ENCODE data around the gene CLDN19. TPM values are rescaled to one million over a fixed set of nuclear protein-coding genes. Genes with fewer than 3 reads are reported as not detected.

The CLDN19 gene
- total and polyA plus RNA-seq, 4 donors, result 0.14 to 5.1 TPM; not detected in 2

DNA sequence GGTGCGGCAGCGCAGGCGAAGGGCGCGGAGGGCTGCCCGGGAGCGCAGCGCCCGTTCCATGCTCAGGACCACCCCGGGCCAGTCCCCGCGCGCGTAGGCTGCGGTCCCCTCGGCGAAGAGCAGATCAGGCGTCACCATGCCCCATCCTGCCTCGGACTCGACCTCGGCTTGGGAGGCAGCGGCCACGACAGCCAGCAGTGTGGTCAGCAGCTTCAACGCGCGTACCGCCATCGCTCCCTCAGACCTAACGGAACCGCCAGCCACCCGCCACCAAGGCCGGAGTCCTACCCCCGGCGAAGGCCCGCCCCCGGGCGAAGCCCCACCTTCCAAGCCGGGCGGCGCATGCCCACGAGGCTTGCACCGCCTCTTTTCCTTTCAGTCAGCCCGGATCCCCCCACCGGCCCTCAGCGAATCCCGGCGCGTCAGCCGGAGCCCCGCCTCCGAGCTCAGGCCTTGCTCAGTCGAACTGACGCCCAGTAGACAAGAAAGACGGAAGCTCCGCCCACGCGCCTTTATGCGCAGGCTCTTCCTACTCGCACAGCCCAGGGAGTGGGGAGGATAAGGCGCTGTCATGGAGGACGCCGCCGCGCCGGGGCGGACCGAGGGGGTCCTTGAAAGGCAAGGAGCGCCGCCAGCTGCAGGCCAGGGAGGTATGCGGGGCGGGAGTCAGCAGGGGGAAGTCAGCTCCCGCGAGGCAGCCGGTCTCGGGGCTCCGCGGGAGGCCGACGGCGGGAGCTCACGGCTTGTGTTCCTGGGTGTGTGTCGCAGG is 26.9 kb upstream of the CLDN19 start, which contains the start of the genes C1orf50 and P3H1 (continued):
- TF ChIP-seq, protein P1, sequence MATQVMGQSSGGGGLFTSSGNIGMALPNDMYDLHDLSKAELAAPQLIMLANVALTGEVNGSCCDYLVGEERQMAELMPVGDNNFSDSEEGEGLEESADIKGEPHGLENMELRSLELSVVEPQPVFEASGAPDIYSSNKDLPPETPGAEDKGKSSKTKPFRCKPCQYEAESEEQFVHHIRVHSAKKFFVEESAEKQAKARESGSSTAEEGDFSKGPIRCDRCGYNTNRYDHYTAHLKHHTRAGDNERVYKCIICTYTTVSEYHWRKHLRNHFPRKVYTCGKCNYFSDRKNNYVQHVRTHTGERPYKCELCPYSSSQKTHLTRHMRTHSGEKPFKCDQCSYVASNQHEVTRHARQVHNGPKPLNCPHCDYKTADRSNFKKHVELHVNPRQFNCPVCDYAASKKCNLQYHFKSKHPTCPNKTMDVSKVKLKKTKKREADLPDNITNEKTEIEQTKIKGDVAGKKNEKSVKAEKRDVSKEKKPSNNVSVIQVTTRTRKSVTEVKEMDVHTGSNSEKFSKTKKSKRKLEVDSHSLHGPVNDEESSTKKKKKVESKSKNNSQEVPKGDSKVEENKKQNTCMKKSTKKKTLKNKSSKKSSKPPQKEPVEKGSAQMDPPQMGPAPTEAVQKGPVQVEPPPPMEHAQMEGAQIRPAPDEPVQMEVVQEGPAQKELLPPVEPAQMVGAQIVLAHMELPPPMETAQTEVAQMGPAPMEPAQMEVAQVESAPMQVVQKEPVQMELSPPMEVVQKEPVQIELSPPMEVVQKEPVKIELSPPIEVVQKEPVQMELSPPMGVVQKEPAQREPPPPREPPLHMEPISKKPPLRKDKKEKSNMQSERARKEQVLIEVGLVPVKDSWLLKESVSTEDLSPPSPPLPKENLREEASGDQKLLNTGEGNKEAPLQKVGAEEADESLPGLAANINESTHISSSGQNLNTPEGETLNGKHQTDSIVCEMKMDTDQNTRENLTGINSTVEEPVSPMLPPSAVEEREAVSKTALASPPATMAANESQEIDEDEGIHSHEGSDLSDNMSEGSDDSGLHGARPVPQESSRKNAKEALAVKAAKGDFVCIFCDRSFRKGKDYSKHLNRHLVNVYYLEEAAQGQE (IDR thresholded peaks at IDR 0.05), result peak; percentile 88
- TF ChIP-seq NR2F2 (IDR thresholded peaks at IDR 0.05) (no peak), HNF4G (IDR thresholded peaks at IDR 0.05) (no peak)

DNA sequence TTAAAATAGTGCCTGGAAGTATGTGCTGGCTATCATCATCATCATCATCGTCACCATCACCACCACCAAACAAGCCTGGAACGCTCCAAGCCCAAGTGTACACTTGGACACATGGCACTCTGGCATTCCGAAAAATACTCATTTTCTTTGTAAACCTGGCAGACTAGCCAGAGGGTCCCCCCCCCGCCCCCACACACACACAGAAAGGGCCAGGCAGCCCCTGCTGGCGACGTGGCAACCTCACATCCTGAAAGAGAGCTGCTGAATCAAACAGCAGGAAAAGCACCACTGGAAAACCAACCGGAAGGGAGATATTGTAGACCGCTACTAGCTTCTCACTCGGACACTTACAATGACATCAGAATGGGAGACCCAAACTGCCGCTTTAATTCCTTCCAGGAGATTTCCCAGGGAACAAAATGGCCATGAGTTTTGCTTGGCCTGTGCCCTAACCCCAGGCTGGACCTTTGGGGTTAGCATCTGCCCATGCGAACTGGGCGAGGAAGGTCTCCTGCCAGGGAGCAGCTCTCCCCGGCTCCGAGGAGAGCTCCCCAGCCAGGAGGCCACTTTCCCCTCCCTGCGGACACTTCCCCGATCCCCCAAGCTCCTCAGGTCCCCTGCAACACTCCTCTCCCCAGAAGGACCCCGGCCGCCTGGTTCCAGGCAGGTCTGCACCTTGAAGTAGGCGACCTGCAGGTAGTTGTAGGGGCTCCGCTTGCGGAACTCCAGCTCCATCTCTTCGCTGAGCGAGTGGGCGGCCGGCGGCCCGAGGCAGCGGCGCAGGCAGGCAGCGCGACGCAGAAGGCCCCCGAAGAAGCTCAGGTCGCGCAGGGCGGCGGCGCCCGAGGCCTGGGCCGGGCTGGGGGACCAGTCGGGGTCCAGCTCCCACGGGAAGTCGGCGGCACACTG is 26.1 kb upstream of the CLDN19 start:
- H3K27me3 ChIP-seq (ENCODE audit: control insufficient read depth in 4 of 4, insufficient read depth in 4 of 4, low read length in 3 of 4), result no peaks in the 10 kb centered on the region
- H3K9me3 ChIP-seq (ENCODE audit: control insufficient read depth in 4 of 4, low read length in 3 of 4), result no peaks in the 10 kb centered on the region
- H3K9ac ChIP-seq (ENCODE audit: low read depth in 1 of 2, low read length in 2 of 2), result peak overlapping the region; percentile 70 to 71
- peaks cover 0 to 3% (median 0%) of the 10 kb centered on the region in 4 donors for H3K36me3 ChIP-seq (ENCODE audit: control insufficient read depth in 4 of 4, insufficient read depth in 3 of 4, low read depth in 1 of 4, low read length in 3 of 4)
- under 1% methylated on average over 44 of the region's 44 CpGs for WGBS
- DNase-seq (ENCODE audit: low spot score), result peak; percentile 59
- TF ChIP-seq, protein P1 (IDR thresholded peaks at IDR 0.05), result no peak
- TF ChIP-seq, protein P2, sequence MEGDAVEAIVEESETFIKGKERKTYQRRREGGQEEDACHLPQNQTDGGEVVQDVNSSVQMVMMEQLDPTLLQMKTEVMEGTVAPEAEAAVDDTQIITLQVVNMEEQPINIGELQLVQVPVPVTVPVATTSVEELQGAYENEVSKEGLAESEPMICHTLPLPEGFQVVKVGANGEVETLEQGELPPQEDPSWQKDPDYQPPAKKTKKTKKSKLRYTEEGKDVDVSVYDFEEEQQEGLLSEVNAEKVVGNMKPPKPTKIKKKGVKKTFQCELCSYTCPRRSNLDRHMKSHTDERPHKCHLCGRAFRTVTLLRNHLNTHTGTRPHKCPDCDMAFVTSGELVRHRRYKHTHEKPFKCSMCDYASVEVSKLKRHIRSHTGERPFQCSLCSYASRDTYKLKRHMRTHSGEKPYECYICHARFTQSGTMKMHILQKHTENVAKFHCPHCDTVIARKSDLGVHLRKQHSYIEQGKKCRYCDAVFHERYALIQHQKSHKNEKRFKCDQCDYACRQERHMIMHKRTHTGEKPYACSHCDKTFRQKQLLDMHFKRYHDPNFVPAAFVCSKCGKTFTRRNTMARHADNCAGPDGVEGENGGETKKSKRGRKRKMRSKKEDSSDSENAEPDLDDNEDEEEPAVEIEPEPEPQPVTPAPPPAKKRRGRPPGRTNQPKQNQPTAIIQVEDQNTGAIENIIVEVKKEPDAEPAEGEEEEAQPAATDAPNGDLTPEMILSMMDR (IDR thresholded peaks at IDR 0.05; ENCODE audit: low read depth, low read length, missing input control), result peak; percentile 36
- no peak for TF ChIP-seq YY1 (IDR thresholded peaks at IDR 0.05)
- TF ChIP-seq TAF1 (conservative IDR thresholded peaks at IDR 0.05), result no peak
- peak in 1 of 2 donors; percentile 20 for TF ChIP-seq GABPA (IDR thresholded peaks at IDR 0.05 in 1 of 2, conservative IDR thresholded peaks at IDR 0.05 in 1 of 2)
- no peak for TF ChIP-seq SP1 (IDR thresholded peaks at IDR 0.05)
- TF ChIP-seq, protein P3, sequence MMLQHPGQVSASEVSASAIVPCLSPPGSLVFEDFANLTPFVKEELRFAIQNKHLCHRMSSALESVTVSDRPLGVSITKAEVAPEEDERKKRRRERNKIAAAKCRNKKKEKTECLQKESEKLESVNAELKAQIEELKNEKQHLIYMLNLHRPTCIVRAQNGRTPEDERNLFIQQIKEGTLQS (IDR thresholded peaks at IDR 0.05), result no peak
- TF ChIP-seq HNF4A (conservative IDR thresholded peaks at IDR 0.05), result no peak
- no peak for TF ChIP-seq FOXA1 (IDR thresholded peaks at IDR 0.05)
- no peak for TF ChIP-seq HNF4G (IDR thresholded peaks at IDR 0.05)
- no peak for TF ChIP-seq NR2F2 (IDR thresholded peaks at IDR 0.05)
- TF ChIP-seq RAD21 (IDR thresholded peaks at IDR 0.05), result peak in 1 of 2 donors; percentile 61
- peak overlapping the region; percentile 79 to 95 (median 94) for H3K4me3 ChIP-seq (ENCODE audit: low read depth in 1 of 3, low read length in 3 of 3)
- H3K4me1 ChIP-seq (ENCODE audit: control insufficient read depth in 4 of 4, insufficient read depth in 4 of 4, low read length in 3 of 4), result peaks cover 9 to 36% (median 22%) of the 10 kb centered on the region in 4 donors
- peak overlapping the region; percentile 74 to 93 for H3K27ac ChIP-seq (ENCODE audit: low read depth in 1 of 2, low read length in 2 of 2)

Data from liver (tissue), 9 donors.